VCaP (cell line): Measurements from ENCODE around the gene NUP210L.
A peak's percentile ranks its signal among the peaks of the same experiment; 100 is the strongest.

ENCODE experiments used
- H3K27ac ChIP-seq: fragments of 450-650 bp; 2 replicates; pipeline ENCODE4 v1.5.1; 2017
- TF ChIP-seq, protein P1 (sequence below): fragments of 450-650 bp; conservative IDR thresholded peaks from 2 replicates; pipeline ENCODE4 v1.5.1; 2017; ENCODE audit warnings: mild to moderate bottlenecking, moderate library complexity

Gene NUP210L

DNA sequence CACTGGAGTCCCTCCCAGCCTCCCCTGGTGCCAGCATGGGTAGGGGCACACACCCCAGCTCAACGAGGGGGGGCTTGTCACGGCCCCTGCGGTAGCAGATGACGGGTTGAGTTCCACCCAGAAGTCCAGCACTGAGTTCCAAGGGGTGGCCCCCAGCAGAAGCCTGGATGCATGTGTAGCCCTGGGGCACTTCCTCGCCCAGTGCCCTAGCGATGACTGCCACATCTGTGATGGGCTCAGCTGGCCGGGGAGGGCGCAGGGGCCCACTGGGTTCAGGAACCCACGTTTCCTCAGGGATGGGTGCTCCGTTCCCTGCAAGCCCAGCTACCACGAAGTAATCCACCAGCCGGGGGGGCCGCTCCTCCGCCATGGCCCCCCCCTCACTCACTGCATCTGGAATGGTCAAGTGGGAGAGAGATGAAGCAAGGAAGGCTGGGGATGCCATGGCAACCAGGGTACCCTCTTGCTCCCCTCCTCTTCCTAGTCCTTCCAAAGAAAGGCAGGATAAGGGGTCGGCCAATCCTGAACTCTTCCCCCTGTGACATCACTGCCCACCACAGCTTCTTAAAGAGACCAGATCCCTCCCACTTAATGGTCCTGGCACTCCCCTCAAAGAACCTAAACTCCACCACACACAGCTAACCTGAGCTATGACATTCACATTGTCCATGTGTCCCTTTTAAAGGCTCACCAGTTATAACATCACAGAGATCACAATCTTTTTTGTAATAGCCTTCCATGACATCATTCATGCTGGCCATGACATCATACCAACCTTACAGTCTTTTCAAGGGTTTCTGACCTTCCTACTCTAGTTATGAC lies 210.7 kb downstream of the NUP210L start:
- peak overlapping the region; percentile 95 for H3K27ac ChIP-seq
- TF ChIP-seq, protein P1, sequence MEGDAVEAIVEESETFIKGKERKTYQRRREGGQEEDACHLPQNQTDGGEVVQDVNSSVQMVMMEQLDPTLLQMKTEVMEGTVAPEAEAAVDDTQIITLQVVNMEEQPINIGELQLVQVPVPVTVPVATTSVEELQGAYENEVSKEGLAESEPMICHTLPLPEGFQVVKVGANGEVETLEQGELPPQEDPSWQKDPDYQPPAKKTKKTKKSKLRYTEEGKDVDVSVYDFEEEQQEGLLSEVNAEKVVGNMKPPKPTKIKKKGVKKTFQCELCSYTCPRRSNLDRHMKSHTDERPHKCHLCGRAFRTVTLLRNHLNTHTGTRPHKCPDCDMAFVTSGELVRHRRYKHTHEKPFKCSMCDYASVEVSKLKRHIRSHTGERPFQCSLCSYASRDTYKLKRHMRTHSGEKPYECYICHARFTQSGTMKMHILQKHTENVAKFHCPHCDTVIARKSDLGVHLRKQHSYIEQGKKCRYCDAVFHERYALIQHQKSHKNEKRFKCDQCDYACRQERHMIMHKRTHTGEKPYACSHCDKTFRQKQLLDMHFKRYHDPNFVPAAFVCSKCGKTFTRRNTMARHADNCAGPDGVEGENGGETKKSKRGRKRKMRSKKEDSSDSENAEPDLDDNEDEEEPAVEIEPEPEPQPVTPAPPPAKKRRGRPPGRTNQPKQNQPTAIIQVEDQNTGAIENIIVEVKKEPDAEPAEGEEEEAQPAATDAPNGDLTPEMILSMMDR = no peak

DNA sequence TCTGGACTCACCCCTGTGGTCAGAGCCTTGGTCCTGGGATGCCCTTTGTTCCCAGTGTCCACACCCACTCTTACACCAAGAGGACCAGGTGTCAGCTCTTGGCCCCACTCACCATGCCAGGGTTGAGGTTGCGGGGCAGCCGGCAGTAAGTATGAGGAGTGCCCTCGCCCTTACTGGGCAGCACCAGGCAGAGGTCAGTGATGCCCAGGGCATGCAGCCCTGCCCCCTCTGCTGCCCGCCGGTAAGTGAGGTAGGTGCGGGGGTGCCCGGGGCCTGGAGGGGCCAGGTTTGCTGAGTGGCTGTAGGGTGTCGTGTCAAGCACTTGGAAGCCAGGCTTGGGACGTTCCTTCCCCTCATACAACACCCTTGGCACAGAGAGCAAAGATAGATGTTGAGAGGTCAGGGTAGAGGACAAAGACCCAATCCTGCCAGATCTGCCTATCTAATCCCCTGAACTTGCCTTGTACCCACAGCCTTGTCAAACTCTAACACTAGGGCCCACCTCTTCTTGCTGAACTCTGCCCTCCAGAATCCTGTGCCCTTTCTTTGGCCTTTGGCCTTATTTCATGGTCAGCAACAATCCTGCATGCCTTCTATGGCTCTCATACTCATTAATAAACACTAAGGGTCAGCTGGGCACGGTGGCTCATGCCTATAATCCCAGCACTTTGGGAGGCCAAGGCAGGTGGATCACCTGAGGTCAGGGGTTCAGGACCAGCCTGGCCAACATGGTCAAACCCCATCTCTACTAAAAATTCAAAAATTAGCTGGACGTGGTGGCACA lies 211.9 kb downstream of the NUP210L start:
- TF ChIP-seq, protein P1 = no peak
- no peak overlapping the region for H3K27ac ChIP-seq
